ENCODE results near the gene ADAM12.

DNA sequence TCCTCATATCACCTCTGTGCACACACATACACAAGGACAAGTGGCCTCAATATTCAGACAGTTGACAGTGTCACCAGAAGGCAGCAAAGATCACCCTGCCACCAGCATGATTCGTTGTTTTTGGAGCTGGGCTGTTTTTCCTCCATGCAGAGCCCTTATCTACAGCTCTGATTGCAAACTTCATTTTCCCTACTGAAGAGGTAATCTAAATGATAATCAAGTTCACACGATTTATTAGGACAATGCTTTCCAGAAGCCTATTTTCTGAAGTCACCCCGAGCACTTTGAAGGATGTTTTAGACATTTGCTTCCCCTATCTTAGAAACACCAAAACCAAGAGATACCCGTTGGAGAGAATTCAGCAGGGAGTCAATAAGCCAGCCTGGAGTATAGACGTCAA is 46.0 kb upstream of the ADAM12 start:
- TF ChIP-seq, protein P1, sequence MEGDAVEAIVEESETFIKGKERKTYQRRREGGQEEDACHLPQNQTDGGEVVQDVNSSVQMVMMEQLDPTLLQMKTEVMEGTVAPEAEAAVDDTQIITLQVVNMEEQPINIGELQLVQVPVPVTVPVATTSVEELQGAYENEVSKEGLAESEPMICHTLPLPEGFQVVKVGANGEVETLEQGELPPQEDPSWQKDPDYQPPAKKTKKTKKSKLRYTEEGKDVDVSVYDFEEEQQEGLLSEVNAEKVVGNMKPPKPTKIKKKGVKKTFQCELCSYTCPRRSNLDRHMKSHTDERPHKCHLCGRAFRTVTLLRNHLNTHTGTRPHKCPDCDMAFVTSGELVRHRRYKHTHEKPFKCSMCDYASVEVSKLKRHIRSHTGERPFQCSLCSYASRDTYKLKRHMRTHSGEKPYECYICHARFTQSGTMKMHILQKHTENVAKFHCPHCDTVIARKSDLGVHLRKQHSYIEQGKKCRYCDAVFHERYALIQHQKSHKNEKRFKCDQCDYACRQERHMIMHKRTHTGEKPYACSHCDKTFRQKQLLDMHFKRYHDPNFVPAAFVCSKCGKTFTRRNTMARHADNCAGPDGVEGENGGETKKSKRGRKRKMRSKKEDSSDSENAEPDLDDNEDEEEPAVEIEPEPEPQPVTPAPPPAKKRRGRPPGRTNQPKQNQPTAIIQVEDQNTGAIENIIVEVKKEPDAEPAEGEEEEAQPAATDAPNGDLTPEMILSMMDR (conservative IDR thresholded peaks at IDR 0.05 in 1 of 2, IDR thresholded peaks at IDR 0.05 in 1 of 2; ENCODE audit: low read depth in 1 of 2, low read length in 2 of 2), result no peak
- no peak for TF ChIP-seq EZH2 (IDR thresholded peaks at IDR 0.05; ENCODE audit: low read length, missing control alignments)

All from fibroblast of lung (primary cell).